HepG2 (cell line): ENCODE measurements around the gene ZKSCAN1. TPM values are rescaled to one million over a fixed set of nuclear protein-coding genes. Genes with fewer than 3 reads are reported as not detected.

Source experiments
- ARID5B ChIP-seq: IDR thresholded peaks from 2 replicates; pipeline ENCODE4 v1.4.0; 2020; ENCODE audit warnings: mild to moderate bottlenecking, missing genetic modification reagents
- ATF7-NPFF ChIP-seq: sonication (generic); formaldehyde crosslinking; IDR thresholded peaks from 2 replicates; pipeline ENCODE4 v1.8.1; 2023; ENCODE audit warnings: mild to moderate bottlenecking, low read depth, missing genetic modification reagents, moderate library complexity
- ETS1 ChIP-seq: sonication (generic); formaldehyde crosslinking; IDR thresholded peaks from 2 replicates; pipeline ENCODE4 v1.4.0; 2020; ENCODE audit warnings: missing genetic modification reagents
- HMGXB3 ChIP-seq: sonication (generic); formaldehyde crosslinking; IDR thresholded peaks from 2 replicates; pipeline ENCODE4 v1.4.0; 2020; ENCODE audit warnings: missing genetic modification reagents, borderline replicate concordance
- ISX ChIP-seq: sonication (generic); formaldehyde crosslinking; conservative IDR thresholded peaks from 2 replicates; pipeline ENCODE4 v1.5.0; 2020; ENCODE audit warnings: missing genetic modification reagents
- NCOR1 ChIP-seq: fragments of 200-600 bp; sonication (generic); IDR thresholded peaks from 2 replicates; pipeline ENCODE4 v1.7.0; 2017; ENCODE audit warnings: antibody characterized with exemption, low read length, borderline replicate concordance
- ONECUT2 ChIP-seq: sonication (generic); formaldehyde crosslinking; IDR thresholded peaks from 2 replicates; pipeline ENCODE4 v1.4.0; 2020; ENCODE audit warnings: missing genetic modification reagents
- PPARG ChIP-seq: conservative IDR thresholded peaks from 2 replicates; pipeline ENCODE4 v1.6.1; 2016; ENCODE audit warnings: missing biosample characterization, missing genetic modification reagents
- SOX13 ChIP-seq, 3 experiments: fragments of 450-650 bp in 1 of 3; sonication (generic) in 1 of 3; formaldehyde crosslinking in 1 of 3; IDR thresholded peaks in 2 of 3; conservative IDR thresholded peaks in 1 of 3; 2 replicates each; pipeline versions ENCODE4 v1.5.0 to v1.6.1; 2016 to 2020; ENCODE audit warnings: antibody characterized with exemption in 1 of 3, mild to moderate bottlenecking in 1 of 3, missing compliant biosample characterization in 1 of 3, missing genetic modification reagents in 1 of 3, moderate library complexity in 1 of 3
- TIGD3 ChIP-seq: sonication (generic); formaldehyde crosslinking; IDR thresholded peaks from 2 replicates; pipeline ENCODE4 v1.5.1; 2020; ENCODE audit warnings: mild to moderate bottlenecking, missing genetic modification reagents, borderline replicate concordance
- TRAFD1 ChIP-seq: sonication (generic); formaldehyde crosslinking; IDR thresholded peaks from 2 replicates; pipeline ENCODE4 v1.5.1; 2020; ENCODE audit warnings: missing genetic modification reagents, mild to moderate bottlenecking, borderline replicate concordance
- ZFP36 ChIP-seq: fragments of 150-350 bp; IDR thresholded peaks from 2 replicates; pipeline ENCODE4 v1.6.1; 2018; ENCODE audit warnings: borderline replicate concordance, low read length, low read depth; ENCODE audit not compliant: partially characterized antibody
- ZFY ChIP-seq: sonication (generic); formaldehyde crosslinking; IDR thresholded peaks from 2 replicates; pipeline ENCODE4 v1.4.0; 2020; ENCODE audit warnings: missing genetic modification reagents
- ZNF567 ChIP-seq: sonication (generic); formaldehyde crosslinking; IDR thresholded peaks from 2 replicates; pipeline ENCODE4 v1.8.1; 2023; ENCODE audit warnings: mild to moderate bottlenecking, missing genetic modification reagents, borderline replicate concordance
- ZNF878 ChIP-seq: sonication (generic); formaldehyde crosslinking; IDR thresholded peaks from 2 replicates; pipeline ENCODE4 v1.8.1; 2023; ENCODE audit warnings: mild to moderate bottlenecking, missing genetic modification reagents, moderate library complexity
- polyA plus RNA-seq, 8 experiments: library from polyadenylated mRNA; depleted of rRNA in 3 of 8; stranded (reverse) in 7 of 8; unstranded in 1 of 8; fragments of >200 nt; fragmentation: Illumina TruSeq in 4 of 8; extraction: Trizol in 4 of 8; gene quantifications; 2 replicates each; pipeline versions ENCODE4 v1.2.1 to v1.2.3, GENCODE V29; 2011 to 2016; ENCODE audit warnings: low read depth in 4 of 8, missing spikeins in 1 of 8, mixed read lengths in 1 of 8; ENCODE audit not compliant: insufficient read depth in 1 of 8
- total RNA-seq, 5 experiments: library from RNA; depleted of rRNA; stranded (reverse); fragments of >200 nt; fragmentation: Illumina TruSeq; extraction: Trizol; gene quantifications; 2 replicates each; pipeline ENCODE4 v1.2.3, GENCODE V29; 2016; ENCODE audit warnings: low read depth in 1 of 5

Gene ZKSCAN1
- total and polyA plus RNA-seq, 2 of the 13 experiments (the other 11 are each of a cell fraction or from before 2014, with no cell fraction given) = 46.4 to 60.6 TPM

GRCh38 chr7:100081535-100082102 is 66.2 kb downstream of the ZKSCAN1 start, which contains the start of gene ZNF3 (continued):
- TF ChIP-seq TIGD3 (CRISPR knock-in tag) = no peak
- no peak for TF ChIP-seq ZFP36
- TF ChIP-seq PPARG = peak; percentile 76; the same call in 1 of the 2 replicates
- TF ChIP-seq ZNF878 (CRISPR knock-in tag) = peak; percentile 98
- TF ChIP-seq ISX (CRISPR knock-in tag) = peak; percentile 28; the same call in 1 of the 2 replicates
- TF ChIP-seq ZFY (CRISPR knock-in tag) = peak; percentile 96
- no peak for TF ChIP-seq ONECUT2 (CRISPR knock-in tag)
- 0 out of 2 replicates have a peak, but pooled peaks have one; percentile 67 for TF ChIP-seq ETS1 (CRISPR knock-in tag)
- TF ChIP-seq TRAFD1 (CRISPR knock-in tag) = no peak; the same call in 1 of the 2 replicates
- no peak; the same call in 1 of the 2 replicates for TF ChIP-seq ZNF567 (CRISPR knock-in tag)
- peak; percentile 68 for TF ChIP-seq SOX13 (IDR thresholded peaks at IDR 0.05)
- peak in 1 of 2 experiments; percentile 88; a peak in 2 of 4 replicates for TF ChIP-seq SOX13 (CRISPR knock-in tag; conservative IDR thresholded peaks at IDR 0.05 in 1 of 2, IDR thresholded peaks at IDR 0.05 in 1 of 2)
- peak; percentile 85 for TF ChIP-seq ATF7-NPFF (CRISPR knock-in tag)
- TF ChIP-seq ARID5B (CRISPR knock-in tag) = peak; percentile 79
- peak; percentile 45; the same call in 1 of the 2 replicates for TF ChIP-seq NCOR1
- TF ChIP-seq HMGXB3 = peak; percentile 66
